Measurements from ENCODE around the gene BNC1.

The BNC1 gene

GRCh38 chr15:83293201-83293600, 8.7 kb upstream of the BNC1 start:
- no peak overlapping the region for H3K4me3 ChIP-seq (ENCODE audit: low read depth, low read length)
- TF ChIP-seq CTCF (IDR thresholded peaks at IDR 0.05; ENCODE audit: borderline replicate concordance, insufficient read depth, low read depth, low read length), result no peak

- TF ChIP-seq CTCF (IDR thresholded peaks at IDR 0.05; ENCODE audit: borderline replicate concordance, insufficient read depth, low read depth, low read length), result no peak
These were observed 7.9 kb upstream of the BNC1 start for GRCh38 chr15:83292317-83292716.

GRCh38 chr15:83290236-83290635, 5.8 kb upstream of the BNC1 start:
- TF ChIP-seq CTCF (IDR thresholded peaks at IDR 0.05; ENCODE audit: borderline replicate concordance, insufficient read depth, low read depth, low read length), result no peak
- no peak overlapping the region for H3K4me3 ChIP-seq (ENCODE audit: low read depth, low read length)

More at GRCh38 chr15:83292317-83292716, 7.9 kb upstream of the BNC1 start:
- no peak overlapping the region for H3K4me3 ChIP-seq (ENCODE audit: low read depth, low read length)

GRCh38 chr15:83289160-83289559, 4.7 kb upstream of the BNC1 start:
- no peak overlapping the region for H3K4me3 ChIP-seq (ENCODE audit: low read depth, low read length)
- TF ChIP-seq CTCF (IDR thresholded peaks at IDR 0.05; ENCODE audit: borderline replicate concordance, insufficient read depth, low read depth, low read length), result no peak

GRCh38 chr15:83288381-83288801, 3.9 kb upstream of the BNC1 start:
- TF ChIP-seq CTCF (IDR thresholded peaks at IDR 0.05; ENCODE audit: borderline replicate concordance, insufficient read depth, low read depth, low read length), result no peak
- no peak overlapping the region for H3K4me3 ChIP-seq (ENCODE audit: low read depth, low read length)

- H3K4me3 ChIP-seq (ENCODE audit: low read depth, low read length), result no peak overlapping the region
- no peak for TF ChIP-seq CTCF (IDR thresholded peaks at IDR 0.05; ENCODE audit: borderline replicate concordance, insufficient read depth, low read depth, low read length)
These were observed 3.1 kb upstream of the BNC1 start for GRCh38 chr15:83287541-83288027.

- no peak overlapping the region for H3K4me3 ChIP-seq (ENCODE audit: low read depth, low read length)
- TF ChIP-seq CTCF (IDR thresholded peaks at IDR 0.05; ENCODE audit: borderline replicate concordance, insufficient read depth, low read depth, low read length), result no peak
These were observed 1.6 kb upstream of the BNC1 start for GRCh38 chr15:83285979-83286553.
